ENCODE measurements around the gene USP10.

Gene USP10

GRCh38 chr16:84820305-84820684, 120.5 kb downstream of the USP10 start:
- H3K4me3 ChIP-seq (ENCODE audit: low read length), result no peak overlapping the region

DNA sequence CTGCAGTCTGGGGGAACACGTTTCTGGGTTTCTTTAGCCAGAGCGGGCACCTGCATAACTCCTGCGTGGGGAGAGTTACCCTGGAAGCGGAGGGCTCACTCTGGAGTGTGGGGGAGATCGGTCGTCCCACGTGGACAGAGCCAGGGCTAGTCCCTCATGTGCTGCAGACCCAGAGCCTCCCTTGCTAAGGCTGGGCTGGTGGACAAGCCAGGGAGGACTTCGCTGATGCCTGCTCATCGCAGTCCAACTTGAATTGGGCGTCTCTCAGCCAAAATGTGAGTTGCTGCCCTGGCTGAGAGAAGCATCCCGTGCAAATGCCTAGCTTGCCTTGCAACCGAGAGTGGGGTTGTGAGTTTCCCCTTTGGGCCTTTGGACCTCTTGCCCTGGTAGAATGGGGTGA, 121.0 kb downstream of the USP10 start:
- no peak overlapping the region for H3K4me3 ChIP-seq (ENCODE audit: low read length)
- TF ChIP-seq ZNF274 (IDR thresholded peaks at IDR 0.05; ENCODE audit: low read depth, low read length), result no peak

More at GRCh38 chr16:84820305-84820684, 120.5 kb downstream of the USP10 start:
- no peak for TF ChIP-seq ZNF274 (IDR thresholded peaks at IDR 0.05; ENCODE audit: low read depth, low read length)

DNA sequence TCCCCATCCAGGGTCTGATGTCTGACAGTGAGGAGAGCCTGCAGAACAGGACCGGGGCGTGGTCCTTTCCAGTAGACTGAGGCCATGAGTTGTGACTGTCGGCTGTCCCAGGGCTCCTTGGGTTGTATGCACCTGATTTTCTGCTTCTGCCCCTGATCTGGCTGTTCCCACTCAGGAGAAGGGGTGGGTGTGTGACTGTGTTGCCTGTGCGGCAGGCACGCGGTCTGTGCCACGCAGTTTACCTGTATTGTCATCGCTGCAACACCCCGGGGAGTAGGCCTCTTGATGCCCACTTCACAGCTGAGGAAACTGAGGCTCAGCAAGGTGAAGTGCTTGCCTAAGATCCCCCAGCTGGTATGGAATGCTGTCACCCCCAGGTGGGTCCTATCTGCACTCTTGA, 121.4 kb downstream of the USP10 start:
- TF ChIP-seq ZNF274 (IDR thresholded peaks at IDR 0.05; ENCODE audit: low read depth, low read length), result no peak

GRCh38 chr16:84821728-84822689, 122.2 kb downstream of the USP10 start:
- TF ChIP-seq ZNF274 (IDR thresholded peaks at IDR 0.05; ENCODE audit: low read depth, low read length), result no peak
- H3K4me3 ChIP-seq (ENCODE audit: low read length), result no peak overlapping the region

More for the DNA sequence above, 121.4 kb downstream of the USP10 start:
- H3K4me3 ChIP-seq (ENCODE audit: low read length), result no peak overlapping the region

DNA sequence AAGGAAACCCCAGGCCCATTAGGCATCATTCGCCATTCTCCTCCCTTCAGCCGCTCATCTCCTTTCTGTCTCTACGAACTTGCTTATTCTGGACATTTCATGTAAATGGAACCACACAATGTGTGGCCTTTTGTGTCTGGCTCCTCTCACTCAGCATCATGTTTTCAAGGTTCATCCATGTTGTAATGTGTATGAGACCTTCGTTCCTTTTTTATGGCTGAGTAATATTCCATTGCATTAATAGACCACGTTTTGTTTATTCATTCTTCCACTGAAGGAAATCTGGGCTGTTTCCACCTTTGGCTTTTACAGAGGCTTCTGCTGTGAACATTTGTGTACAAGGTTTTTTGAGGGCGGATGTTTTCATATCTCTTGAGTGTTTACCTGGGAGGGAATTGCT, 123.2 kb downstream of the USP10 start:
- TF ChIP-seq ZNF274 (IDR thresholded peaks at IDR 0.05; ENCODE audit: low read depth, low read length), result no peak
- H3K4me3 ChIP-seq (ENCODE audit: low read length), result no peak overlapping the region

GRCh38 chr16:84823484-84823883, 123.7 kb downstream of the USP10 start:
- H3K4me3 ChIP-seq (ENCODE audit: low read length), result no peak overlapping the region
- no peak for TF ChIP-seq ZNF274 (IDR thresholded peaks at IDR 0.05; ENCODE audit: low read depth, low read length)

GRCh38 chr16:84823926-84824325, 124.1 kb downstream of the USP10 start:
- TF ChIP-seq ZNF274 (IDR thresholded peaks at IDR 0.05; ENCODE audit: low read depth, low read length), result no peak
- no peak overlapping the region for H3K4me3 ChIP-seq (ENCODE audit: low read length)

DNA sequence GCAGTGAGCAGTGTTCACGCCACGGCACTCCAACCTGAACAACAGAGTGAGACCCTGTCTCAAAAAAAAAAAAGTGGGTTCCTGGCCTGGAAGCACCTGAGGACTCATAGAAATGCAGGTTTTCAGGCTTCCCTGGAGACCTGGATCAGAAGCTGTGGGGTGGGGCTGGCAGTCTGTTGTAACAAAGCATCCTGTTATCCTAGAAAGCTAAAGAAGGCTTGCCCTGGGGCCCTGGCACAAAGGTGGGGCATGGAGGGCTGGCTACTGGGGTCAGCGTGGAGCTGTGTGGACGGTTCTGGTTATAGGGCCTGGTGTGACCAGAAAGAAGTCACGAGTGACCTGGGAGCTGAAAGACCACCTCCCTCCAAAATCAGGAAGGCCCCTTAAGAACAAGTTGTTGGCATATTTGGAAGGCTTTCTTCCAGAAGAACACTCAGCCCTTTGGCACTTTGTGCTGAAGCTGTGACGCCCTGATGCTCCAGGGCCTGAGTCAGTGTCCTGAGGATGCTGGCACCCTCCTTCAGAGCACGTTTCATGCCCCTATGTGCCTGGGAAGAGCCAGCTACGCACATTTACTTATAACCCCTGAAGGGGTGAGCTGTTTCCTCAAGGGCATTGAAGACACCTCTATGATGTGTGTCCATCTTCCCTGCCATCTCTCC, 126.2 kb downstream of the USP10 start:
- H3K4me3 ChIP-seq (ENCODE audit: low read length), result no peak overlapping the region
- no peak for TF ChIP-seq ZNF274 (IDR thresholded peaks at IDR 0.05; ENCODE audit: low read depth, low read length)

DNA sequence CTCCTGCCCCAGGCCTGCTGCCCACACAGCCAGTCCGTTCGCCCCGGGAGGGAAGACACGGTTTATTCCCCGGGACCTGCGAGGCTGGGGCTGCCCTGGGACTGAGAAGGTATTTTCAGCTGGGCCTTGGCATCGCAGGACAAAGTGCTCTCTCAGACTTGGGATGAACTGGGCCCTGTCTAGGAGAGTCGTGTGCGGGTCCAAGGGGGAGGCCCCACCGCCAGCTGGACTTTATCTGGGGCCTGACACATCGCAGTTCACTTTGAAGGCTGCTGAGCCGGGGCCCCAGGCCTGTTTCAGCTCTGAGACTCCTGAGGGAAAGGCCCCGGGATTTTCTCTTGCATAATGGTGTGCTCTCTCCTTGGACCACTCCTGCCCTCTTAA, 126.8 kb downstream of the USP10 start:
- H3K4me3 ChIP-seq (ENCODE audit: low read length), result no peak overlapping the region
- no peak for TF ChIP-seq ZNF274 (IDR thresholded peaks at IDR 0.05; ENCODE audit: low read depth, low read length)

GRCh38 chr16:84827131-84827574, 127.4 kb downstream of the USP10 start:
- no peak for TF ChIP-seq ZNF274 (IDR thresholded peaks at IDR 0.05; ENCODE audit: low read depth, low read length)
- H3K4me3 ChIP-seq (ENCODE audit: low read length), result no peak overlapping the region

DNA sequence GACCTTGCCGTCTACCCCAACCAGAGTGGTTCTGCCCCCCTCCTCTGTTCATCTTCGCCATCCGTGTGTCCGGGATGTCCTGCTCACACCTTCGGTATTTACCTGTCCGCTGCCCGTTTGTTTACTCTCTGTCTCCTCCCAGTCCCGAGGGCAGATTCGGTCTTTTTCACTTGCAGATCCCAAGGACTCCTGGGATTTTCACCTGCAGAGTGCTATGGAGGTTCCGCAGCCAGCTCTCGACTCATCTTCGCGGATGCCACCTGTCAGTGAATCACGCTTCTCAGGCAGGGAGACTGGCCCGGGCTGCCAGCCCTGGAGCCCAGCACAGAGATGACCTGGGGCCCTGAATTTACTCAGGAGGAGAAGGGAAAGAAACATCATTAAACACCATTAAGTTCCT, 128.1 kb downstream of the USP10 start:
- no peak for TF ChIP-seq ZNF274 (IDR thresholded peaks at IDR 0.05; ENCODE audit: low read depth, low read length)

GRCh38 chr16:84828322-84828721, 128.5 kb downstream of the USP10 start:
- no peak for TF ChIP-seq ZNF274 (IDR thresholded peaks at IDR 0.05; ENCODE audit: low read depth, low read length)
- no peak overlapping the region for H3K4me3 ChIP-seq (ENCODE audit: low read length)

More for the DNA sequence above, 128.1 kb downstream of the USP10 start:
- H3K4me3 ChIP-seq (ENCODE audit: low read length), result no peak overlapping the region

Measured in GM08714 (cell line).